Mammary epithelial cell (primary cell): ENCODE data around the gene PSTPIP2.

ENCODE experiments used
- CTCF ChIP-seq, 2 donors: IDR thresholded peaks in 1 of 2; conservative IDR thresholded peaks in 1 of 2; 2 replicates each; pipeline ENCODE4 v1.5.1; 2011 to 2012; ENCODE audit warnings: inconsistent platforms in 2 of 2, low read length in 2 of 2, mild to moderate bottlenecking in 2 of 2, control low read depth in 1 of 2, low read depth in 1 of 2; ENCODE audit not compliant: insufficient read depth in 1 of 2; ENCODE audit errors: extremely low read depth in 1 of 2
- EZH2 ChIP-seq: IDR thresholded peaks from 2 replicates; pipeline ENCODE4 v1.6.1; 2012; ENCODE audit warnings: low read length, inconsistent platforms, borderline replicate concordance

DNA sequence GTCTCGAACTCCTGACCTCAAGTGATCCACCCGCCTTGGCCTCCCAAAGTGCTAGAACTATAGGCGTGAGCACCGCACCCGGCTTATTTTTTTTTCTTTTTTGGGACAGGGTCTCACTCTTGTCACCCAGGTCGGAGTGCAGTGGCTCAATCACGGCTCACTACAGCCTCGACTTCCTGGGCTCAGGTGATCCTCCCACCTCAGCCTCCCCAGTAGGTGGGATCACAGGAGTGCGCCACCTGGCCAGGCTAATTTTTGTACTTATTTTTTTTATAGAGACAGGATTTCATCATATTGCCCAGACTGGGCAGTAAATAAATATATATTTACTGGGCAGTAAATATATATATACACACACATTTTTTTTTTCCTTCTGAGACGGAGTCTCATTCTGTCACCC lies 23.5 kb upstream of the PSTPIP2 start:
- TF ChIP-seq CTCF (conservative IDR thresholded peaks at IDR 0.05 in 1 of 2, IDR thresholded peaks at IDR 0.05 in 1 of 2; ENCODE audit: extremely low read depth in 1 of 2, insufficient read depth in 1 of 2, low read depth in 1 of 2, low read length in 2 of 2) (no peak), EZH2 (no peak)
